Measurements from ENCODE around the gene MAP1B.

MAP1B gene

DNA sequence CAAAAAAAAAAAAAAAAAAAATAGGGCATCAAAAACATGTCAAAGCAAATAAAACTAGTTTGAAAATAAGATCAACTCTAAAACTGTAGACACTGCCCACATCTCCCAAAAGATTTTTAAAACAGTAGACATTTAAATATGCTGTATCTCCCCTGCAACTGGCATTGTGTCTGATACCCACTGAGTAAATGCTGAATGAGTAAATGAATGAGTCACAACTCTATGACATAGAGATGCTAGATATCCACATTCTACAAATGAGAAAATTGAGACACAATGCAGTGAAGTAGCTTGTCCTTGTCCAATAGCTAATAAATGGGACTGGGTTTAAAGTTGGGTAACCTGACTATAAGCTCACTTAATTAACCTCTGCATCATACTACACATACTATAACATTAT is 14.1 kb upstream of the MAP1B start:
- no peak overlapping the region for H3K4me3 ChIP-seq (replicated peaks; ENCODE audit: low read depth, low read length)
- DNase-seq (ENCODE audit: extremely low read depth, low read depth) = no peak
- TF ChIP-seq, protein P1, sequence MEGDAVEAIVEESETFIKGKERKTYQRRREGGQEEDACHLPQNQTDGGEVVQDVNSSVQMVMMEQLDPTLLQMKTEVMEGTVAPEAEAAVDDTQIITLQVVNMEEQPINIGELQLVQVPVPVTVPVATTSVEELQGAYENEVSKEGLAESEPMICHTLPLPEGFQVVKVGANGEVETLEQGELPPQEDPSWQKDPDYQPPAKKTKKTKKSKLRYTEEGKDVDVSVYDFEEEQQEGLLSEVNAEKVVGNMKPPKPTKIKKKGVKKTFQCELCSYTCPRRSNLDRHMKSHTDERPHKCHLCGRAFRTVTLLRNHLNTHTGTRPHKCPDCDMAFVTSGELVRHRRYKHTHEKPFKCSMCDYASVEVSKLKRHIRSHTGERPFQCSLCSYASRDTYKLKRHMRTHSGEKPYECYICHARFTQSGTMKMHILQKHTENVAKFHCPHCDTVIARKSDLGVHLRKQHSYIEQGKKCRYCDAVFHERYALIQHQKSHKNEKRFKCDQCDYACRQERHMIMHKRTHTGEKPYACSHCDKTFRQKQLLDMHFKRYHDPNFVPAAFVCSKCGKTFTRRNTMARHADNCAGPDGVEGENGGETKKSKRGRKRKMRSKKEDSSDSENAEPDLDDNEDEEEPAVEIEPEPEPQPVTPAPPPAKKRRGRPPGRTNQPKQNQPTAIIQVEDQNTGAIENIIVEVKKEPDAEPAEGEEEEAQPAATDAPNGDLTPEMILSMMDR (IDR thresholded peaks at IDR 0.05; ENCODE audit: low read depth, low read length, missing control alignments) = no peak

DNA sequence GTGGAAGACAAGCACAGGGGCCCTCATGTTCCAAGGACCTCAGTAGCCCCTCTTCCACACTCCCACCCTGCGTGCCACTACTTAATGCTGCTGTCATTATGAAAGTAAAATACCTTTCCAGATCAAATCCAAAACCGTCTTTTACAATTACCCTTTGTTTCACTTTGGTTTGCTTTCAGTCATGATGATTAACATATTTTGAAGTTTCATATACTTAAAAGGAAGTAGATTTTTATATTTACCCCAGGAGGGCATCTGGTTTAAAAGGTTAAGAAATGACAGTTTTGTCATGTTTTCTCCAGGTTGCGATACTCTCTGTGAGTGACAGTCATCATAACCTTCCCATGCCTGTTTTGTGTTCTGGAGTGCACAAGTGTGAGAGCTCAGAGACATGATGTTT is 13.5 kb upstream of the MAP1B start:
- TF ChIP-seq, protein P1 (IDR thresholded peaks at IDR 0.05; ENCODE audit: low read depth, low read length, missing control alignments) = no peak
- no peak overlapping the region for H3K4me3 ChIP-seq (replicated peaks; ENCODE audit: low read depth, low read length)
- no peak for DNase-seq (ENCODE audit: extremely low read depth, low read depth)

- TF ChIP-seq, protein P1 (IDR thresholded peaks at IDR 0.05; ENCODE audit: low read depth, low read length, missing control alignments) = no peak
- no peak for DNase-seq (ENCODE audit: extremely low read depth, low read depth)
- H3K4me3 ChIP-seq (replicated peaks; ENCODE audit: low read depth, low read length) = no peak overlapping the region
These were observed 10.6 kb upstream of the MAP1B start for GRCh38 chr5:72096602-72097188.

DNA sequence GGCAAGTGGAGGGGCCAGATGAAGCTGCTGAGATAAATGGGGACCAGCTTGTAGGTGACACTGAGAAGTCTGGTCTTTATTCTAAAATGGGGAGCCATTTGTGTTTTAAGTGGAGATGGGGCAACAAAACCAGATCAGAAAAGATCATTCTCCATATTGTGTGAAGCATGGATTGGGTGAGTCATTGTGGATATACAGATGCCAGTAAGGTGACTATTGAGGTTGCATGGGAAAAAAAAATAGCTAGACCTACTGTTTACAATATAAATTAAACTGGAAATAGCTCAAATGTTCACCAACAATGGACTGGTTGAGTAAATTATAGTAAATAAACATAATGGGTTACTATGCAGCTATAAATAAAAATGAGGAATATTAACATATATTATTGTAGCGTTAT is 5.4 kb upstream of the MAP1B start:
- TF ChIP-seq, protein P1 (IDR thresholded peaks at IDR 0.05; ENCODE audit: low read depth, low read length, missing control alignments) = no peak
- H3K4me3 ChIP-seq (replicated peaks; ENCODE audit: low read depth, low read length) = no peak overlapping the region
- DNase-seq (ENCODE audit: extremely low read depth, low read depth) = no peak

- H3K4me3 ChIP-seq (replicated peaks; ENCODE audit: low read depth, low read length) = peak overlapping the region; percentile 73
- DNase-seq (ENCODE audit: extremely low read depth, low read depth) = no peak
- TF ChIP-seq, protein P1 (IDR thresholded peaks at IDR 0.05; ENCODE audit: low read depth, low read length, missing control alignments) = no peak
These were observed 501 bp upstream of the MAP1B start for GRCh38 chr5:72106817-72107130.

DNA sequence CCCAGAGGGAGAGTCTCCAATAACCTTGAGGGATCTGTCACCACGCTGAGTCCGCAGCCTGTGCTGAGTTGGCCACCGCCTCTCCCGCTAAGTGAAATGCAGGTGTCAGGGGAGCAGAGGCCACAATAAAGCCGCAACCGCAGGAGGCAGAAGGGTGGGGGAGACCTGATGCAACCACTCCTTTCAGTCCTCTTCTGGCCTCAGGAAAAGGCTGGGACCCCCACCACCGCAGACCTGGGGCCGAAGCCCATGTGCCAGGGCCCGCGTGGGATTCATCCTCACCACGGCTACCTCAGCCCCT is 576 bp downstream of the MAP1B start:
- DNase-seq (ENCODE audit: extremely low read depth, low read depth) = no peak
- H3K4me3 ChIP-seq (replicated peaks; ENCODE audit: low read depth, low read length) = peak overlapping the region; percentile 73
- TF ChIP-seq, protein P1 (IDR thresholded peaks at IDR 0.05; ENCODE audit: low read depth, low read length, missing control alignments) = no peak
